ENCODE data around the gene KCNF1. TPM values are rescaled to one million over a fixed set of nuclear protein-coding genes. Genes with fewer than 3 reads are reported as not detected.
A peak's percentile ranks its signal among the peaks of the same experiment; 100 is the strongest.

The KCNF1 gene
- total RNA-seq, 1 donor from 2014 or later, result not detected

- H3K4me2 ChIP-seq, result peak overlapping the region; percentile 40
- H3K9ac ChIP-seq, result no peak overlapping the region
- no peak overlapping the region for H3K27ac ChIP-seq
- H3K36me3 Mint-ChIP-seq, result no peaks in the 10 kb centered on the region
- no peaks in the 10 kb centered on the region for H3K27me3 ChIP-seq
- DNase-seq (ENCODE audit: low spot score), result no peak
- peaks cover 60% of the 10 kb centered on the region for H3K4me1 Mint-ChIP-seq
- H3K27me3 Mint-ChIP-seq (ENCODE audit: insufficient read depth, low read depth), result peaks cover 12% of the 10 kb centered on the region
- peak overlapping the region; percentile 88 for H3K27ac Mint-ChIP-seq
- H4K20me1 ChIP-seq (ENCODE audit: low read depth), result no peaks in the 10 kb centered on the region
- H3K36me3 ChIP-seq, result no peaks in the 10 kb centered on the region
- no peaks in the 10 kb centered on the region for H3K79me2 ChIP-seq (ENCODE audit: low read depth)
- peak overlapping the region; percentile 79 for H3K4me3 Mint-ChIP-seq
- H3K4me3 ChIP-seq, result no peak overlapping the region
- TF ChIP-seq EZH2phosphoT487 (IDR thresholded peaks at IDR 0.05) (no peak), CTCF (IDR thresholded peaks at IDR 0.05) (no peak)
- H3K4me1 ChIP-seq, result peaks cover 24% of the 10 kb centered on the region
- H3K9me3 ChIP-seq (ENCODE audit: low read depth), result no peaks in the 10 kb centered on the region
- peaks cover 4% of the 10 kb centered on the region for H3F3A ChIP-seq (ENCODE audit: low read depth)
- peaks cover 4% of the 10 kb centered on the region for H3K9me3 Mint-ChIP-seq
- H2AFZ ChIP-seq (replicated peaks), result no peak overlapping the region
Measured at GRCh38 chr2:10885094-10885860, 26.5 kb upstream of the KCNF1 start.

- no peak overlapping the region for H3K4me3 Mint-ChIP-seq
- H3K27me3 Mint-ChIP-seq (ENCODE audit: insufficient read depth, low read depth), result peaks cover 19% of the 10 kb centered on the region
- no peak overlapping the region for H3K4me2 ChIP-seq
- H3F3A ChIP-seq (ENCODE audit: low read depth), result peaks cover 4% of the 10 kb centered on the region
- H3K36me3 Mint-ChIP-seq, result no peaks in the 10 kb centered on the region
- no peaks in the 10 kb centered on the region for H3K9me3 ChIP-seq (ENCODE audit: low read depth)
- no peak for TF ChIP-seq CTCF (IDR thresholded peaks at IDR 0.05)
- TF ChIP-seq EZH2 (IDR thresholded peaks at IDR 0.05), result no peak
- no peak for TF ChIP-seq EZH2phosphoT487 (IDR thresholded peaks at IDR 0.05)
- H2AFZ ChIP-seq (replicated peaks), result no peak overlapping the region
- no peak overlapping the region for H3K27ac ChIP-seq
- peak overlapping the region; percentile 74 for H3K27ac Mint-ChIP-seq
- H4K20me1 ChIP-seq (ENCODE audit: low read depth), result no peaks in the 10 kb centered on the region
- no peaks in the 10 kb centered on the region for H3K79me2 ChIP-seq (ENCODE audit: low read depth)
- peaks cover 59% of the 10 kb centered on the region for H3K4me1 Mint-ChIP-seq
- no peaks in the 10 kb centered on the region for H3K36me3 ChIP-seq
- H3K9me3 Mint-ChIP-seq, result peaks cover 3% of the 10 kb centered on the region
- peaks cover 24% of the 10 kb centered on the region for H3K4me1 ChIP-seq
- no peak overlapping the region for H3K9ac ChIP-seq
- no peak overlapping the region for H3K4me3 ChIP-seq
- no peak for DNase-seq (ENCODE audit: low spot score)
- H3K27me3 ChIP-seq, result no peaks in the 10 kb centered on the region
Measured at GRCh38 chr2:10887476-10887875, 24.3 kb upstream of the KCNF1 start.

GRCh38 chr2:10889651-10890215 lies 22.0 kb upstream of the KCNF1 start:
- Histone ChIP-seq H3K4me1 (peaks cover 27% of the 10 kb centered on the region), H3F3A (ENCODE audit: low read depth) (peaks cover 4% of the 10 kb centered on the region), H3K4me3 (no peak overlapping the region), H4K20me1 (ENCODE audit: low read depth) (no peaks in the 10 kb centered on the region), H3K9me3 (ENCODE audit: low read depth) (no peaks in the 10 kb centered on the region), H2AFZ (replicated peaks) (no peak overlapping the region), H3K27ac (no peak overlapping the region), H3K36me3 (no peaks in the 10 kb centered on the region), H3K9ac (no peak overlapping the region), H3K27me3 (no peaks in the 10 kb centered on the region), H3K79me2 (ENCODE audit: low read depth) (no peaks in the 10 kb centered on the region), H3K4me2 (no peak overlapping the region)
- TF ChIP-seq EZH2phosphoT487 (IDR thresholded peaks at IDR 0.05) (no peak), EZH2 (IDR thresholded peaks at IDR 0.05) (no peak), CTCF (IDR thresholded peaks at IDR 0.05) (no peak)
- Mint-ChIP-seq H3K4me3 (no peak overlapping the region), H3K36me3 (no peaks in the 10 kb centered on the region), H3K27ac (no peak overlapping the region), H3K27me3 (ENCODE audit: insufficient read depth, low read depth) (peaks cover 24% of the 10 kb centered on the region), H3K4me1 (peaks cover 55% of the 10 kb centered on the region), H3K9me3 (peaks cover 3% of the 10 kb centered on the region)
- DNase-seq (ENCODE audit: low spot score), result no peak
